Panc1 (cell line): ENCODE data around the gene APMAP. TPM values are rescaled to one million over a fixed set of nuclear protein-coding genes. Genes with fewer than 3 reads are reported as not detected.

Experiments
- ATAC-seq: fragments of 200-7000 bp; cut with Tn5 transposase; 2 replicates; pipeline ENCODE4 v1.9.1; 2020; ENCODE audit warnings: mild to moderate bottlenecking, moderate library complexity
- BruUV-seq: library from RNA; stranded (reverse); fragments of 400-500 nt; replicated peaks from 2 replicates; lab custom pipeline; 2021; lab: Mats Ljungman, UMichigan
- CTCF ChIA-PET: fragments of 300-600 bp; sonication (Branson Sonifier 250); formaldehyde crosslinking; loops from one replicate; lab custom pipeline; 2022; ENCODE audit warnings: antibody characterized with exemption; lab: Charles Lee
- POLR2A ChIA-PET: fragments of 300-600 bp; sonication (Branson Sonifier 250); formaldehyde crosslinking; loops from one replicate; lab custom pipeline; 2022; ENCODE audit warnings: antibody characterized with exemption; lab: Charles Lee
- DNase-seq: peaks from one replicate; pipeline ENCODE4 v3.0.0-alpha.2; 2010; ENCODE audit warnings: low read depth, low spot score
- H3K27ac ChIP-seq: 2 replicates; pipeline ENCODE4 v1.5.1; 2011; ENCODE audit warnings: mild to moderate bottlenecking, low read length, inconsistent platforms
- H3K27me3 ChIP-seq: fragments of 200-500 bp; sonication (Bioruptor generic); 2 replicates; pipeline ENCODE4 v1.6.0; 2014; ENCODE audit warnings: low read length, inconsistent platforms; ENCODE audit not compliant: control insufficient read depth, insufficient read depth
- H3K36me3 ChIP-seq: fragments of 200-500 bp; sonication (Bioruptor generic); 2 replicates; pipeline ENCODE4 v1.5.1; 2014; ENCODE audit warnings: inconsistent platforms, mild to moderate bottlenecking, low read length, moderate library complexity; ENCODE audit not compliant: control insufficient read depth, insufficient read depth
- H3K4me1 ChIP-seq: 2 replicates; pipeline ENCODE4 v1.5.1; 2011; ENCODE audit warnings: inconsistent platforms, mild to moderate bottlenecking, low read length, moderate library complexity; ENCODE audit not compliant: control insufficient read depth, insufficient read depth
- H3K4me3 ChIP-seq, 2 experiments: 2 replicates each; pipeline ENCODE4 v1.5.1; 2011 to 2012; ENCODE audit warnings: low read depth in 2 of 2, low read length in 2 of 2, mild to moderate bottlenecking in 2 of 2, inconsistent platforms in 1 of 2, moderate library complexity in 1 of 2
- H3K9me3 ChIP-seq: fragments of 200-500 bp; sonication (Bioruptor generic); 2 replicates; pipeline ENCODE4 v1.5.1; 2014; ENCODE audit warnings: low read depth, mild to moderate bottlenecking, inconsistent platforms, low read length, moderate library complexity; ENCODE audit not compliant: control insufficient read depth, insufficient read depth
- CTCF ChIP-seq: fragments of 450-650 bp; IDR thresholded peaks from 2 replicates; pipeline ENCODE4 v1.5.1; 2017; ENCODE audit warnings: mild to moderate bottlenecking
- POLR2AphosphoS5 ChIP-seq: IDR thresholded peaks from 2 replicates; pipeline ENCODE4 v1.6.1; 2012; ENCODE audit warnings: mild to moderate bottlenecking, low read depth, low read length, moderate library complexity
- REST ChIP-seq, 2 experiments: IDR thresholded peaks; 2 replicates each; pipeline ENCODE4 v1.6.1; 2011 to 2012; ENCODE audit warnings: low read depth in 2 of 2, control low read depth in 1 of 2, low read length in 1 of 2, mild to moderate bottlenecking in 1 of 2, moderate library complexity in 1 of 2; ENCODE audit not compliant: insufficient read depth in 1 of 2
- SIN3A ChIP-seq: IDR thresholded peaks from 2 replicates; pipeline ENCODE4 v1.6.1; 2012; ENCODE audit warnings: low read depth, mild to moderate bottlenecking, low read length, moderate library complexity, borderline replicate concordance; ENCODE audit not compliant: insufficient read depth
- TCF7L2 ChIP-seq: IDR thresholded peaks from 2 replicates; pipeline ENCODE4 v1.6.1; 2011; ENCODE audit warnings: mild to moderate bottlenecking, low read depth, low read length, inconsistent platforms
- in situ Hi-C: cut with HindIII; loops from 2 replicates; pipeline ENCODE4 v1.10.0; 2016; ENCODE audit warnings: low sequenced_read_pairs, low pct_unique_long_range_greater_than_20kb
- intact Hi-C: fragments of 100-400 bp; cut with micrococcal nuclease; formaldehyde crosslinking; loops from one replicate; pipeline ENCODE4 v1.10.0; 2022; ENCODE audit not compliant: unreplicated experiment
- total RNA-seq: library from RNA; stranded (reverse); gene quantifications from one replicate; pipeline ENCODE4 v1.2.1, GENCODE V29; 2021; ENCODE audit not compliant: unreplicated experiment

Gene APMAP
- total RNA-seq, 1 experiment from 2014 or later: 165 TPM

- Histone ChIP-seq H3K4me3 (no peak overlapping the region), H3K36me3 (peaks cover 4% of the 10 kb centered on the region), H3K27me3 (no peaks in the 10 kb centered on the region), H3K27ac (no peak overlapping the region), H3K9me3 (peaks cover 18% of the 10 kb centered on the region; the same call in 1 of the 2 replicates), H3K4me1 (no peaks in the 10 kb centered on the region)
- no TSS peak for BruUV-seq
- DNase-seq: no peak
- TF ChIP-seq REST (IDR thresholded peaks at IDR 0.05; ENCODE audit: insufficient read depth in 1 of 2, low read depth in 2 of 2, low read length in 1 of 2) (no peak), CTCF (no peak), TCF7L2 (no peak), POLR2AphosphoS5 (no peak), SIN3A (no peak)
- no peak for ATAC-seq
- intact Hi-C loops: no loop called here
- in situ Hi-C loops: no loop called here
- CTCF ChIA-PET: no interaction called here
- POLR2A ChIA-PET: no interaction called here
Measured at GRCh38 chr20:24978513-24978912, 14.0 kb downstream of the APMAP start.

DNA sequence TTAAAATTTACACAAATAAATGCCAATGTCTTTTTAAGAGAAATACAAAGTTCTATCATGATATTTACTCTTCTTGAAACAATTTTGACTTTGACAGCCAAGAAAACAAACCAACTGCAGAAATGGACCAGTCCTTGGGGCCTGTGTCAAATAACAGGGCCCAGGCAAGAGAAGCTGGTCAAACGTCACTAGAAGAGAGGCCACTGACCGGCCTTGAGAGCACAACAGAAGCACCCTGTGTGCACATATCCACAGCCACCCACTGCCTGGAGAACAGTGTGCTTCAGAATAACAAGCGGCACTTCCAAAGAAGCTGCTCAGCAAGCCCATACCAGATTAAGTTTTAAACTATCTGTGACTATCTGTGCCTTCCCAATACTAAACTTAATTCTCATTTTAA lies 14.8 kb downstream of the APMAP start:
- in situ Hi-C loops: no loop called here
- no peak overlapping the region for H3K27ac ChIP-seq
- H3K36me3 ChIP-seq: peaks cover 6% of the 10 kb centered on the region
- CTCF ChIA-PET: no interaction called here
- BruUV-seq: no TSS peak
- peaks cover 18% of the 10 kb centered on the region; the same call in 1 of the 2 replicates for H3K9me3 ChIP-seq
- no peak for ATAC-seq
- DNase-seq: no peak
- TF ChIP-seq POLR2AphosphoS5: no peak
- intact Hi-C loops: no loop called here
- H3K4me3 ChIP-seq: no peak overlapping the region
- H3K27me3 ChIP-seq: no peaks in the 10 kb centered on the region
- POLR2A ChIA-PET: no interaction called here
- H3K4me1 ChIP-seq: no peaks in the 10 kb centered on the region

DNA sequence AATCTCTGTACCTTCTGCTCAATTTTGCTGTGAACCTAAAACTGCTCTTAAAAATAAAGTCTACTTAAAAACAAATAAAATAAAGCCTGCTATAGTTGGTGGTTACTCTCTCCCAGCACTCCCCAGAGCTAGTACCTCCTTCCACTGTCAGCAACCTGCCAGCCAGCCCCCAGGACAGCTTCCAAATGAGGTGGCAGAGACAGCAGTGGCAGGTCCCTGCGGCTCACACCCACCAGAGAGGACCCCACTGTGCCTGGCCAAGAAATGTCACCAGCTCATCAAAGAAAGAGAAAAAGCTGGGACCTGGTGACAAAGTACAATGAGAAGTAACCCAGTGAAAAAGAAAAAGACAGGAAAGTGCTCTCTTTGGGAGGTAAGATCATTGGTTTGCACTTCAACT lies 15.2 kb downstream of the APMAP start:
- ChIA-PET CTCF (no interaction called here), POLR2A (no interaction called here)
- Histone ChIP-seq H3K36me3 (peaks cover 8% of the 10 kb centered on the region), H3K4me1 (no peaks in the 10 kb centered on the region), H3K27me3 (no peaks in the 10 kb centered on the region), H3K27ac (no peak overlapping the region), H3K9me3 (peaks cover 18% of the 10 kb centered on the region; the same call in 1 of the 2 replicates), H3K4me3 (no peak overlapping the region)
- in situ Hi-C loops: no loop called here
- DNase-seq (no peak), ATAC-seq (no peak)
- intact Hi-C loops: no loop called here
- TF ChIP-seq CTCF (no peak), POLR2AphosphoS5 (no peak), SIN3A (no peak), TCF7L2 (no peak), REST (IDR thresholded peaks at IDR 0.05; ENCODE audit: insufficient read depth in 1 of 2, low read depth in 2 of 2, low read length in 1 of 2) (no peak)
- no TSS peak for BruUV-seq
